Gastroesophageal sphincter (tissue), 4 donors: Measurements from ENCODE around the gene ORMDL3. TPM values are rescaled to one million over a fixed set of nuclear protein-coding genes. Genes with fewer than 3 reads are reported as not detected.

ENCODE experiments used
- ATAC-seq: fragments of 150-250 bp; one replicate; pipeline ENCODE4 v1.9.1; 2016; ENCODE audit warnings: mild to moderate bottlenecking, moderate library complexity
- H3K27ac ChIP-seq, 4 donors: fragments of 200-600 bp; sonication (generic) in 3 of 4; 1 replicate in 3 of 4; 2 replicates in 1 of 4; pipeline ENCODE4 v1.5.1; 2016 to 2019
- H3K27me3 ChIP-seq: fragments of 200-600 bp; sonication (generic); one replicate; pipeline ENCODE4 v1.5.1; 2019
- H3K36me3 ChIP-seq, 2 donors: fragments of 200-600 bp; sonication (generic); one replicate each; pipeline ENCODE4 v1.5.1; 2019; ENCODE audit warnings: control low read depth in 1 of 2
- H3K4me1 ChIP-seq, 3 donors: fragments of 200-600 bp; sonication (generic); 1 replicate in 2 of 3; 2 replicates in 1 of 3; pipeline ENCODE4 v1.5.1; 2016 to 2019; ENCODE audit warnings: control low read depth in 2 of 3
- H3K4me3 ChIP-seq, 2 donors: fragments of 200-600 bp; sonication (generic); one replicate each; pipeline ENCODE4 v1.5.1; 2019; ENCODE audit warnings: mild to moderate bottlenecking in 1 of 2, moderate library complexity in 1 of 2
- H3K9me3 ChIP-seq, 3 donors: fragments of 200-600 bp; sonication (generic); one replicate each; pipeline ENCODE4 v1.5.1; 2017 to 2019; ENCODE audit warnings: control low read depth in 2 of 3
- EP300 ChIP-seq: sonication (generic); formaldehyde crosslinking; IDR thresholded peaks from one replicate; pipeline ENCODE4 v1.6.1; 2017; ENCODE audit warnings: antibody characterized with exemption, mild to moderate bottlenecking
- POLR2A ChIP-seq, 2 donors: fragments of 450-650 bp; IDR thresholded peaks; one replicate each; pipeline ENCODE4 v1.6.1; 2017; ENCODE audit warnings: antibody characterized with exemption in 2 of 2, mild to moderate bottlenecking in 2 of 2, moderate library complexity in 1 of 2
- POLR2AphosphoS5 ChIP-seq: sonication (generic); formaldehyde crosslinking; IDR thresholded peaks from one replicate; pipeline ENCODE4 v1.6.1; 2017; ENCODE audit warnings: antibody characterized with exemption
- WGBS, 2 donors: methylation state at CpG; one replicate each; pipeline ENCODE4 v1.1.5; 2018; ENCODE audit warnings: low coverage in 1 of 2; 5-methylcytosine and 5-hydroxymethylcytosine counted together
- total RNA-seq, 4 donors: library from RNA; depleted of rRNA; stranded (reverse); fragments of >200 nt; gene quantifications; one replicate each; pipeline ENCODE4 v1.1.0, GENCODE V29; 2016
- TF ChIP-seq, protein P1 (sequence below), 4 experiments: fragments of 200-600 bp in 2 of 4; fragments of 450-650 bp in 2 of 4; sonication (generic) in 1 of 4; IDR thresholded peaks; one replicate each; pipeline ENCODE4 v1.5.1; 2017 to 2019; ENCODE audit warnings: antibody characterized with exemption in 4 of 4, mild to moderate bottlenecking in 2 of 4, moderate library complexity in 2 of 4

ORMDL3 gene
- total RNA-seq, 4 donors from 2014 or later, result 41.9 to 51.2 (median 46.9) TPM

DNA sequence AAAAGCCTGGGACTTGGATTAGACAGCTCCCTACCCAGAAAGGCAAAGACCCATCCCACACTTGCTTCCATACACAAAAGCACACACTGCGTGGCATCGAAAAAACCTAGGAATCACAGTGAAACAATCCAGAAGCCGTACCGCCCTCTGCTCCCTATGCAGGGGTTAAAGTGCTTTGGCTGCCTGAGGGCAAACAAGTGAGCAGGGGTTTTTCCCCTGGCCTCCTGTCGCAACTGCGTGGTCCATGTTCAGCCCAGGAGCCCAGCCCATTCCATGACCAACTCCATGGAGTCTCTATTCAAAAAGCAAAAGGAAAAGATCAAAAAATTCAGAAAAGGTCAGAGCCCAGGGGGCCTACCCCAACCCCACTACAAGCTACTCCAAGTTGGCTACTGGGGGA lies 5.4 kb downstream of the ORMDL3 start:
- no peak for ATAC-seq
- Histone ChIP-seq H3K4me3 (no peak overlapping the region), H3K27me3 (no peaks in the 10 kb centered on the region), H3K36me3 (peaks cover 0 to 59% of the 10 kb centered on the region in 2 donors), H3K27ac (no peak overlapping the region), H3K4me1 (peaks cover 0 to 34% (median 16%) of the 10 kb centered on the region in 3 donors), H3K9me3 (no peaks in the 10 kb centered on the region)
- TF ChIP-seq POLR2A (IDR thresholded peaks at IDR 0.05) (no peak), EP300 (no peak), POLR2AphosphoS5 (no peak)
- TF ChIP-seq, protein P1, sequence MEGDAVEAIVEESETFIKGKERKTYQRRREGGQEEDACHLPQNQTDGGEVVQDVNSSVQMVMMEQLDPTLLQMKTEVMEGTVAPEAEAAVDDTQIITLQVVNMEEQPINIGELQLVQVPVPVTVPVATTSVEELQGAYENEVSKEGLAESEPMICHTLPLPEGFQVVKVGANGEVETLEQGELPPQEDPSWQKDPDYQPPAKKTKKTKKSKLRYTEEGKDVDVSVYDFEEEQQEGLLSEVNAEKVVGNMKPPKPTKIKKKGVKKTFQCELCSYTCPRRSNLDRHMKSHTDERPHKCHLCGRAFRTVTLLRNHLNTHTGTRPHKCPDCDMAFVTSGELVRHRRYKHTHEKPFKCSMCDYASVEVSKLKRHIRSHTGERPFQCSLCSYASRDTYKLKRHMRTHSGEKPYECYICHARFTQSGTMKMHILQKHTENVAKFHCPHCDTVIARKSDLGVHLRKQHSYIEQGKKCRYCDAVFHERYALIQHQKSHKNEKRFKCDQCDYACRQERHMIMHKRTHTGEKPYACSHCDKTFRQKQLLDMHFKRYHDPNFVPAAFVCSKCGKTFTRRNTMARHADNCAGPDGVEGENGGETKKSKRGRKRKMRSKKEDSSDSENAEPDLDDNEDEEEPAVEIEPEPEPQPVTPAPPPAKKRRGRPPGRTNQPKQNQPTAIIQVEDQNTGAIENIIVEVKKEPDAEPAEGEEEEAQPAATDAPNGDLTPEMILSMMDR (IDR thresholded peaks at IDR 0.05), result no peak
- 79% methylated on average over 2 of the region's 6 CpGs; no CpG with 5 or more reads in 1 of the 2 donors for WGBS, 2 donors

DNA sequence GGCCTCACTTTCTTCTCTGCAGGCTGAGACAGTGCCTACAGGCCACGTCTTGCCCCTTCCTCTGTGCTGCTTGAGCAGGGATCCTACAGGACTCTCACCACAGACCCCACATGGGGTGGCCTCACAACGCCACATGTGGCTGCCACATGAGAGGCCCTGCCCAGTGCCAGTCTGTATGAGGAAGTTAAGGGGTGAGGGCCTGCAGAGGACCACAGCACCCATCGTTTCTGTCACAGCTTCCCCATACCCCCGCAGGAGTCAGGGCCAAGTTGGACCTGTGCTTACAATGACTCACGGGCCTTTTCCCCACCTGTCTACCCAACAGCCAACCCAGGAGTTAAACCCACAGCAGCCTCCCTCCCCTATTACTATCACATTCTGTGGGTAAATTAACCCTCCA lies 6.1 kb downstream of the ORMDL3 start:
- H3K36me3 ChIP-seq, result peaks cover 0 to 65% of the 10 kb centered on the region in 2 donors
- no peak overlapping the region for H3K27ac ChIP-seq
- WGBS, 2 donors, result 67 to 88% methylated on average over 3 to 4 of the region's 5 CpGs
- ATAC-seq, result no peak
- no peaks in the 10 kb centered on the region for H3K27me3 ChIP-seq
- no peaks in the 10 kb centered on the region for H3K9me3 ChIP-seq
- TF ChIP-seq EP300 (no peak), POLR2A (IDR thresholded peaks at IDR 0.05) (no peak), POLR2AphosphoS5 (no peak)
- TF ChIP-seq, protein P1 (IDR thresholded peaks at IDR 0.05), result no peak
- H3K4me3 ChIP-seq, result no peak overlapping the region
- H3K4me1 ChIP-seq, result peaks cover 0 to 27% (median 11%) of the 10 kb centered on the region in 3 donors

DNA sequence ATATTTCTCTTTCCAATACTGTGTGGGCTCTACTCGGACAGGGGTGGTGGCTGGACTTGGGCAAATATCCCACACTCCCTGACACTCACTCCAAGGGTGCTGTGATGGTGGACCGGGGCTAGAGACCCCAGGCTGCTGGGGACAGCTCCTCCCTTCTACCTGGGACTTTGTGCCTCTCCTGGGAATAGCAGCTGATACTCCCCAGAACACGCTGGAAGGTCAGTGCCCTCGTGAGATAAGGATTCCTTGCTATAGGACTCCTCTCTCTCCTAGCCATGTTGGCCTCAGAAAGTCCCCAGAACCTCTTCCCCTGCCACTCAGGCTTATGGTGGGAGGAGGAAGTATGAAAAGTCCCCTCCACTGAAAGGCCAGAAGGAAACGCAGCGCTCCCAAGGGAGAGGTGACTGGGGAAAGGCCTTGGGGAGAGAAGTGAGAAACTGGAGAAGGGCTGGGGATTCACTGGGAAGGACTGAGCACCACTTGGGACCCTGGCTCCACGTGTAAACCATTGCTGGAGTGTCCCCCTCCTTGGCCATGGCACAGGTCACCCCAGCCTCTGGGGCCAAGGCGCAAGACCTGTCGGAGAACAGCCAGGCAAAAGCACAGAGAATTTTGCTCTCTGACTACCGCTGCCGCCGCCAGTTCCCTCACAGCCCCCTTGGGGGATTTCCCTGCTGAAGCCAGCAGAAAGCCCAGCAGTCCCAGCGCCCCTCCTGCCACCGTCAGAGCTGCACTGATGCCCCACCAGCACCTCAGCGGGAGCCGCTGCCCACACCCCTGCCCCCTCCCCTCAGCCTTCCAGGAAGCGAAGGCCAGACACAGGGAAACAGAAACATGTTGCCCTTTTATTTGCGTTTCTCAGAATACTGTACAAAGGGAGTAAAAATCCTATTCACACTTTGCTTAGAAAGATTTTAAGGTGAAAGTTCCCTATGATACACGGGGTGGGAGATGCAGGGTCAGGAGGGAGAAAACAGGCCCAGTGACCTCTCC lies 6.9 kb downstream of the ORMDL3 start:
- H3K27ac ChIP-seq, result no peak overlapping the region
- no peaks in the 10 kb centered on the region for H3K27me3 ChIP-seq
- ATAC-seq, result no peak
- WGBS, 2 donors, result 67 to 86% methylated on average over 1 to 6 of the region's 19 CpGs
- H3K9me3 ChIP-seq, result no peaks in the 10 kb centered on the region
- H3K4me3 ChIP-seq, result no peak overlapping the region
- TF ChIP-seq EP300 (no peak), POLR2AphosphoS5 (no peak), POLR2A (IDR thresholded peaks at IDR 0.05) (no peak)
- TF ChIP-seq, protein P1 (IDR thresholded peaks at IDR 0.05), result no peak
- H3K4me1 ChIP-seq, result peaks cover 0 to 19% (median 3%) of the 10 kb centered on the region in 3 donors
- H3K36me3 ChIP-seq, result peaks cover 0 to 65% of the 10 kb centered on the region in 2 donors

DNA sequence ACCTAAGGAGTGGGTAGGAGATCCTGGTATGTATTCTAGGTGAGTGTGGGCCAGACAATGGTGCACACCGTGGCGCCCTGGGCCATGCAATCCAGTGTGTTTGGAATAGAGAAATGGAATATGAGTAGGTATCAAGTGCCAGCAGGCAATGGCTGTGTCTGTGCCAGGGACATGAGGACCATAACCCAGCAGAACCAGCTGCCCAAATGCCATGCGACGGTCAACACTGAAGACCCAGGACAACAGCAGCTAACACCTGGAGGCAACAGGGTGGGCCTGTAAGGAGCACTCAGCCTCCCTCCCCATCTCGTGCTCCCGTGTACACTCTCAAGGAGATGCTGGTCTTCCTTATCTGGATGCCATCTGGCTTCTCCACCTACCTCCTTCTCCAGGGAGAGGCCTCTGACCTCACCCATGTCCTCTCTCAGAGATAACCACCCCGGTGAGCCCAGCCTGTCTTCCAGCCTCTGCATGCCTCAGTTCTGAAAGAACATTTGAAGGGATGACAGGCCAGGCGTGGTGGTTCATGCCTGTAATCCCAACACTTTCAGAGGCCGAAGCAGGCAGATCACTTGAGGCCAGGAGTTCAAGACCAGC lies 8.2 kb downstream of the ORMDL3 start:
- H3K9me3 ChIP-seq, result no peaks in the 10 kb centered on the region
- ATAC-seq, result no peak
- H3K36me3 ChIP-seq, result peaks cover 0 to 62% of the 10 kb centered on the region in 2 donors
- no peak overlapping the region for H3K27ac ChIP-seq
- 92 to 100% methylated on average over 2 of the region's 9 CpGs for WGBS, 2 donors
- peaks cover 0 to 6% (median 0%) of the 10 kb centered on the region in 3 donors for H3K4me1 ChIP-seq
- H3K4me3 ChIP-seq, result no peak overlapping the region
- TF ChIP-seq EP300 (no peak), POLR2AphosphoS5 (no peak), POLR2A (IDR thresholded peaks at IDR 0.05) (no peak)
- TF ChIP-seq, protein P1 (IDR thresholded peaks at IDR 0.05), result no peak
- no peaks in the 10 kb centered on the region for H3K27me3 ChIP-seq
